GM18868 (cell line): ENCODE measurements around the gene OR5AU1.

ENCODE experiments used
- ATAC-seq: cut with Tn5 transposase; IDR thresholded peaks from one replicate; pipeline ENCODE4 v1.9.1; 2021; ENCODE audit warnings: mild to moderate bottlenecking, moderate library complexity; ENCODE audit not compliant: unreplicated experiment

OR5AU1 gene

DNA sequence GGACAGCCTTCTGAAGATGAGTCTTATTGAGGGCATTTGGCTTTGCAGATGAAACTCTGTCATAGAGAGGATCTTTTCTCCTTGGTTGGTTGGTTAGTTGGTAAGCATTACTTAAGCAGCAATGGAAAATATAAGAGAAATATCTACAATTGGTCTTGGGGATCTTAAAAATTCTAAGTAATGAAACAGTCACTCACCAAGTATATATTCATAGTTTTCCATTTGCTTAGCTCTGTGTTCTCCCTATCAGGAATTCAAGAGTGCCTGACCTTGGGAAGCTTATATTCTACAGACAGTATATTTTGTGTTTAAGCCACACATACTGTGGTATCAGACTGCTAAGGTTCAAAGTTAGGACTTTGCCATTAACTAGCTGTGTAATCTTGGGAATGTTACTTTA is at the start of gene OR5AU1:
Gene OR5AU1 (minus strand): TSS at position 101 of the 400 bp plus-strand sequence. CDS start 191 bp downstream, outside the sequence.
- ATAC-seq, result no peak

DNA sequence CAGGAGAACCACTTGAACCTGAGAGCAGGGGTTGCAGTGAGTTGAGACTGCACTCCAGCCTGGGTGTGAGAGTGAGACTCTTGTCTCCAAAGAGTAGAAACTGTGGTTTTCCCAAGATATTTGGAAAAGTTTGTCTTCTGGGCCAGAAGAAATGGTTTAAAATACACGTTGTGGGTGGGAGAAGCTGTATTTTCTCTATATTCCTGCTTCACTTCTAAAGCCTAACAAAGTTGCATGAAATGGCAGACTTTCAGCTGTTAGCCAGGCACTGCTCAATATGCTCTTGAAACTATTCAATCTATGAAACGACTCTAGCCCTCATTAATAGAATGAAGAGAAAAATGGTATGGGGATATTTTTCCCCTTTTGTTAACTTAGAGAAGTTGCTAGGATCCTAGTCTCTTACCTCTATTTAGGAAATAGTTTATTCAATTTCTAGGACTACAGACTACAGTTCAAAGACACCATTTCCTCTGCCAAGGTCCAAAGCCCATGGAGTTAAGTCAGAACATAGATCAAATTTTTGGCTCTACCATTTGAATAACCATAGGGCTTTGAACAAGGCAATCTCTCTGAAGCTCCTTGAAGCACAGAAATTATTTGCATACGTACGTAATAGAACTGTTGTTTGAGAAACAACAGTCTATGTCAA is 49.3 kb upstream of the OR5AU1 start:
- no peak for ATAC-seq

DNA sequence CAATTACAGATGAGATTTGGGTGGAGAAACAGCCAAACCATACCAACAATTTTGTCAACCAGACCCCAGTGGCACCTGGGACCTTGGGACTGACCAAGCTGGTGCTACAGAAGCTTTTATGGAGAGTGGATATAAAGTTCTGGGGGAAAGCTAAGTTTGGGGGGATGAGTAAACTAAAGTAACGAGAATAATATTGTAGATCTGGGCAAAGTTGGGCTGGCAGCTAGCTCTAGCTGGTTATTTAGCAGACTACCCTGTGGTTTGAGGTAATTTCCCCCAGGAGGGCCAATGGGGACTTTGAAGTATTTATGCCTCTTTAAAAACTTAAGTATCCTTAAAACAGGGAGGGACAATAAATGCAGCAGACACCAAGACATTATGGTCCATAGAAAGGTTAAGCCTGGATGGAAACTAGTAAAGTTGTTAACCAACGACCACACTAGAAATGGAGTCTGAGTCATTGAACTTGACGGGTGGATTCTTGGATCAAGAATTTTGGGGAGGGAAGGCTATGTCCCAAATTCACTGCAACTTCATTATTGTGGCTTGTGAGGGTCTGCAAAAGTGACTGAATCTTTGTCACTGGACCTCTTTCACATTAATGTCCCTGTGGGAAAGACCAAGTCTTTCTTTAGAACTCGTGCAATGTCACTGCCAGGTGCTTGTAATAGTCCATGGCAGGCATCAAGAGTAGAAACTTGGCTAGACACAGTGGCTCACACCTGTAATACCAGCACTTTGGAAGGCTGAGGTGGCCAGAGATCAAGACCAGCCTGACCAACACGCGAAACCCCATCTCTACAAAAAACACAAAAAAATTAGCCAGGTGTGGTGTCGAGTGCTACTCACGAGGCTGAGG is 48.5 kb upstream of the OR5AU1 start:
- ATAC-seq, result no peak

DNA sequence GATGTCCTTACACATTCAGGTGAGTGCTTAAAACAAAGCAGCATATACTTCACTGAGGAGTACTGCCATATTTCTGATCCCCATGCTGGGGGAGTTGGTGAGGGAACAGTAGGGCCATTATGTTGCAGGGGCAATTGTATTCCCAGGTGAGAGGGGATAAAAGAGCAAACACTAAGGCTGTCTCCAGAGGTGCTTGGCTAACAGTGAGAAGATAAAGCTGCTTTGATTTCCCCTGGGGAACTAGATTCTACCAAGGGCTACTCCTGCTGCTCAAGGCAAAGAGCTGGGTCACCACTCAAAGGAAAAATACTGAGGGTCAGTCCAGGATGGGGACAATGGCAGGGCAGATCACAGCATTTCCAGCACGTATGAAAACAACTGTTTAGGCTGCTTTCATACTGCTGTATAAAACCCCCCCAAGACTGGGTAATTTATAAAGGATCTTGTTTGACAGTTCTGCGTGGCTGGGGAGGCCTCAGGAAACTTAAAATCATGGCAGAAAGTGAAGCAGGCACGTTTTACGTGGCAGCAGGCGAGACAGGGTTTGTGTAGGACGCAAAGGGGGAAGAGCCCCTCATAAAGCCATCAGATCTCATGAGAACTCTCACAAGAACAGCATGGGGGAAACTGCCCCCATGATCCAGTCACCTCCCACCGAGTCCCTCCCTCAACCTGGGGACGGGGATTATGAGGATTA is 47.8 kb upstream of the OR5AU1 start:
- ATAC-seq, result no peak

DNA sequence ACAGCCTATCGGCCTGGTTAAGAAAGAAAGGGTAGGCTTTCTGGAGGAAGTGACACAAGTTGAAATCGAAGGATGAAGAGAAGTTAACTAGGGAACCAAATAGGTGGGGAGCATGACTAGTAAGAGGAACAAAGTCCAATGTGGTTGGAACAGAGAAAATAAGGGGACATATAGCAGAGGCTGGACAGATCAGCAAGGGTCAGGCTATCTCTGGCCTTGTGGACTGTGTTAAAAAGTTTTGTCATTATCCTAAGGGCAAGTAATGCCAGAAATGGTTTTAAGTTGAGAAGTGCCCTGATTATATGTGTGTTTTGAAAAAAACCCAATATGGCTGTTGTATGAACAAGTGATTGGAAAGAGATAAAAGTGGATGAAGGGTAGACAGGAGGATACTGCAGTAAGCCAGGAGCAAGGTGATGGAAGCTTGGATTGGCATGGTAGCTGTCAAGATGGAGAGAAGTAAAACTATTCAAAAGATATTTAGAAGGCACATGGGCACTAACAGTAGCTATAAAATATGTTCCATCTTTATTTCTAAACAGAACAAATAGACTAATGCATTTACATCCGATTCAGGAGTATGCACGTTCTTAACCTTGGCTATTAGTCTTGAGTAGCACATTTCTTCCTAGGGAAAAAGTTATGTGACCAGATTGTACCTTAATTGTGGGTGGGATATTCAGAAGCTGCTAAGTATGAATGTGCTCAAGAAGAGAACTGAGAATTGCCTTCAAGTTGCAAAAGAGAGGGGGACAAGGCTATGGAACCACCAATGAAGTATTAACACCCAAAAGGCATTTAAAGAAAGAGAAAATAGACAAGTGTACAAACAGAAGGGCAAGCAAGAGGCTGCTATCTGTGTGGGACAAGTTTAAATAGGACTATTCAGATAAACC is 46.8 kb upstream of the OR5AU1 start:
- no peak for ATAC-seq

DNA sequence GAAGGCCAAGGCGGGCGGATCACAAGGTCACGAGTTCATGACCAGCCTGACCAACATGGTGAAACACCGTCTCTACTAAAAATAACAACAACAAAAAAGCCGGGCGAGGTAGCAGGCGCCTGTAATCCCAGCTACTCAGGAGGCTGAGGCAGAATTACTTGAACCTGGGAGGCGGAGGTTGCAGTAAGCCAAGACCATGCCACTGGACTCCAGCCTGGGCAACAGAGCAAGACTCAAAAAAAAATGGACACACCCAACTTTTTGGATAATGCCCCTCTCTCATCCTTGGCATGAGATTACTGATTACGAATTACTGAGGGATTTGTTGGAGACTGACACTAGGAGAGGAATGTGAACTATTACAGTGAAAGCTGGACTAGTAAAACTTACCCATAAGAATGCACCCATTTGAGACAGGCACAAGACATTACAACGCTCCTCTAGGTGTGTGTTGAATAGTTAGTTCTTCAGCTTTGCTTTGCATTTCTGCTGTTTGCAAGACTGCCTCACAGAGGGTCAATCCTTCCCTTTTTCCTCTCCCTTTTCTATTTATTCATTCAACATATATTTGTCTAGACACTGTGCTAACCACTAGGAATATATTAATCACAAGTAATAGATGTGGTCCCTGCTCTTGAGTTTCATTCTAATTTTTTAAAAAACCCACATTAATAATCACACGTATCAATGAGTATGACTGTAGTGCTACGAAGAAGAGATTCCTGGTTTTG is 46.0 kb upstream of the OR5AU1 start:
- no peak for ATAC-seq

DNA sequence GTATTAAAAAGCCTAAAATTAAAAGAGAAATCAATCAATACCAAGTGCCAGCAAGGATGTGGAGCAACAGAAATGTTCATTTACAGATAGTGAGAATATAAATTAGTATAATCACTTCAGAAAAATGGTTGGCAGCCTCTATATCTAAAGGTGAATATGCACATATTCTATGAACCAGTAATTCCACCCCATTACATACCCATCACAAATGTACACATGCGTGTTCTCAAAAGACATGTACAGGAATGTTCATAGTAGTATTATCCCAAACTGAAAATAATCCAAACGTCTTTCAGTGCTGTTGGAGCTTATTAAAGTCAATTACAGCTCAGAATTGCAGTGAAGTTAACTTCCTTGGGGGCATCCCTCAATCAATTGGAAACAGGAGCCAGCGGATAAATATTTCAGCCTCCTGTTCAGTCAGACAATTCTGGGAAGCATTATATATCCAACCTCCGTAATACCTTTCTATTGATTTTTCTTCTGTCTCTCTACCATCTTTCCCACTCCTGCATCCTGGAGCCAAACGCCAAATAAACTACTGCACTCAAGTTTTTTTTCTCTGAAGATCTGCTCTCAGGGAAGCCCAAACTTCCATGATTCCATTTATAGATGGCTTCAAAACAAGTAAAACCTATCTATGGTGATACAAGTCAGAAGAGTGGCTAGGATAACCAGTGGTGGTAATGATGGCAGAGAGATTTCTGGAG is 45.0 kb upstream of the OR5AU1 start:
- ATAC-seq, result no peak

DNA sequence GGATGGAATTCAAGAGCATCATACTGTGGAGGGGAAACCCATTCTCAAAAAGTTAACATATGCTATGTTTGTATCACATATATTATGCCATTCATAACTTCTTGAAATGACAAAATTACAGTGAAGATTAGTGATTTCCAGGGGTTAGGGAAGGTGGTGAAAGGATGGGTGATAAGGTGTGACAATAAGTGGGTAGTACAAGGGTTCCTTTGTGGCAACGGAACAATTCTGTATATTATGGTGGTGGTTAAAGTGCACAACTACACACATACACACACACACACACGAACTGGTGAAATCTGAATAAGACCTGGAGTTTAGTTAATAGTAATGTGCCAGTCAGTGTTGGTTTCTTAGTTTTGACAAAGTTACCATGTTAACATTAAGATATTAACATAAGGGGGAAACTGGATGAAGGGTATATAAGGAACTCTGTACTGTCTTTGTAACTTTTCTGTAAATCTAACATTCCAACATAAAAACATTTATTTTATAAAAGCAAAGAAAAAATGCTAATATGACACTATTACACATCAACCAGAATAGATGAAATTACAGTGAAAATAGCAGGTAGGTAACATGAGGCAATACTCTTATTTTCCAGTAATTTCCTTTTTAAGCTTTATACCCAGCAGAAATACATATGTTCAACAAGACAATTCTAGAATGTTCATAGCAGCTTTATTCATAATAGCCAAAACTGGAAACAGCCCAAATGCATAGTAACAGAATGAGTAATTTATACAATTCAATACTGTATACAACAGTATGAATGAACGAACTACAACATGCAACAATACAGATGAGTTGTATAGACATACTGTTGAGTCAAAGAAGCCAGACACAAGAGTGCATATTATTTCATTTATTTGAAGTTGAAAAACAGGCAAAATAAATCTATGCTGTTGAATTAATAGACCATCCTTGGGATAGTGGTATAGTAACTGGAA is 44.0 kb upstream of the OR5AU1 start:
- ATAC-seq, result no peak

DNA sequence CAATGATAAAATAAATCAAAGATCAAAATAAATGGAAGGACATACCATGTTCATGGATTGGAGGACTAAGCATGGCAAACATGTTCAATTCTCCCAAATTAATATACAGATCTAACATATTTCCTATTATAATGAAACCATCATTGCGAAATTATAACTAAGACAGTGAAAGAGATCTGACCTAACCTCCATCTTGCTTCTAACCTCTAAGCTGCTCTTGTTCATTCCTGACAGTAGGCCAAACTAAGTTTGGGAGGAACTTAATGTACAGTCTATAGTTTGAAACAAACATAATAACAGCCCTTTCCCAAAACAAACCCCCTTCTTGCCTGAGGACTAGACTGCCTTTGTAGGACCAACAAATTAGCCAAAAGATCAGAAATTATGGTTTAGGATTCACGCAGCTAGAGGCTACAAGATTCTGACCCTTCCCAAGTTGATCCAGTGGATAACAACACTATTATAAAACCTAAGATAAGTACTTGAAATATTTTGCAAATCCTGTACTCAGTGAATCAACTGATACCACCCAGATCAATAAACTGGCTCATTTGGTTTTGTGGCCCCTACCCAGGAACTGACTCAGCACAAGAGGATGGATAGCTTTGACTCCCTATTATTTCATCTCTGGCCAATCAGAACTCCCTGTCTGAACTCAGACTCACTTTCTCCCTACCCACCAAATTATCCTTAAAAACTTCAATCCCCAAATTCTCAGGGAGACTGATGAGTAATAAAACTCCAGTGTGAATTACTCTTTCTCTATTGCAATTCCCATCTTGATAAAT is 41.7 kb upstream of the OR5AU1 start:
- no peak for ATAC-seq

DNA sequence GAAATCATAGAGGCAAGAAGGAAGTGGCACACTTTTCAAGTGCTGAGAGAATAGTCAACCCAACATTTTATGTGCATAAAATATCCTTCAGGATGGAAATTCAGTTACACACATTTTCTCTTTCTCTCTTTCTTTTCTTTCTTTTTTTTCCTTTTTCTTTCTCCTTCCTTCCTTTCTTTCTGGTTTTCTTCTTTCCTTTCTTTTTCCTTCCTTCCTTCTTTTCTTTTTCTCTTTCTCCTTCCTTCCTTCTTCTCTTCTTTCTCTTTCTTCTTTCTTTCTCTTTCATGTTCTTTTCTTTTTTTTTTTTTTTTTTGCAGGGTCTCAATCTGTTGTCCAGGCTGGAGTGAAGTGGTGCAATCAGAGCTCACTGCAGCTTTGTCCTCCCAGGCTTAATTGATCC is 38.7 kb upstream of the OR5AU1 start:
- no peak for ATAC-seq

DNA sequence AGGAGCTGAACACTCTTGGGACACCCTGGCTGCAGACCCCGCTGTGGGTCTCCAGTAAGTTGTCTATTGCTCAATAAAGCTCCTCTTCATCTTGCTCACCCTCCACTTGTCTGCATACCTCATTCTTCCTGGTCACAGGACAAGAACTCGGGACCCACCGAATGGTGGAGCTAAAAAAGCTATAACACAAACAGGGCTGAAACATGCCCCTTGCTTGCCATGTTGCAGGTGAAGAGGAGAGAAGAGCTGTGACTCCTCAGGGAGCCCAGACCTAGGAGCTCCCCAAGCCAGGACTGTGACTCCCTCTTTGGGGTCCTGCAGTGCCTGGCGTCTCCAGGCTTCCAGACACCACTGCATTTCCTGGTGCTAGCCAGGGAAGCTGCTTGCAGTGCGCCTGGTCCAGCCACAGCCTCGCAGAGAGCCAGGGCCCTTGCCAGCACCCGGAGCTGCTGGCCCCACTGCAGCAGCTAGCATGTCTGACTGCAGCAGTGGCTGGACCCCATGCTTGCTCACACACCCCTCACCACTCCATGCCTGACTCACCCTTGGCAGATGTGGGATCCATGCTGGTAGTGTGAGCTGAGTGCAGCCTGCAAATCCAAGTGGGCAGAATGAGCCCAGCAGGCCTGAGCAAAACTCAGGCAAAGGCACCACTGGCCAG is 37.1 kb upstream of the OR5AU1 start:
- no peak for ATAC-seq

DNA sequence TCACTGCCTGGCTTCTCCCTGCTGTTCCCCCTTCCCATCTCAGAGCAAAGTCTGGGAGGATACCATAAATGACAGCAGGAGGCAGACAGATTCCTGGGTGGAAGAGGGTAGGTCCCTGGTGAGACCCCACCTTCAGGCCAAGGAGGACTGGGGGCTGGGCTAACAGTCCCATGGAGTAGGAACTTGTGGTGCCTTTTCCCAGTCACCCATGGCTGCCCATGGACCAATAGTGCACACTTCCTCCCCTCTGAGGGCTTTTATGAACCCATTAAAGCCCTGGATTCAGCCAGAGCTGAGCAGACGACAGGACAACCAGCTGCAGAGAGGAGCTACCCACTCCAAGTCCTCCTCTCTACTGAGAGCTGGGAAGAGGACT is 36.6 kb upstream of the OR5AU1 start:
- no peak for ATAC-seq

DNA sequence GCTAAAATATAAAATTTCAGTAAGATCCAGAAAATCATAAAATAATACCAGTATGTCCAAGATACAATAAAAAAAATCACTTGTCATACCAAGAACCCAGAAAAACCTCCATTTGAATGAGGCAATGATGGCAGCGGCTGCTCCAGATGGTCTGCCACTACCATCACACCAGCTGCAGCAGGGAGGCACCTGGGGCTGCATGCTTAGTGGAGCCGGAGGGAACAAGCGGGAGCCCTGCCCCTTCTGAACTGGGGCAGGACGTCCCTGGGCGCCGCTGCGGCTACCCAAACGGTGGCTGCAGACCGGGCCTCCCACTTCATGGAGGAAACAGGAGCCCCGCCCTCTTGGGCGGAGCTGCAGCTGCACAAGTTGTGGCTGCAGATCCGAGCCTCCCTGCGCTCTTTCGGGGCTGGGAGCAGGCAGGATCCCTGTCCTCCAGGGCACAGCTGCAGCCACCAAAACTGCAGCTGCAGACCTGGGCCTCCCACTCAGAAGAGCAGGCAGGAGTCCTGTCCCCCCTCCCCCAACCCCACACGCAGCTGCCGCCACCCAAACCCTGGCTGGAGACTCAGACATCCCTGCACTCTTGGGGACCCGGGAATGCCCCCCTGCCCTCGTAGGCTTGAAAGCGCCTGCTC is 36.1 kb upstream of the OR5AU1 start:
- ATAC-seq, result peak; percentile 92

DNA sequence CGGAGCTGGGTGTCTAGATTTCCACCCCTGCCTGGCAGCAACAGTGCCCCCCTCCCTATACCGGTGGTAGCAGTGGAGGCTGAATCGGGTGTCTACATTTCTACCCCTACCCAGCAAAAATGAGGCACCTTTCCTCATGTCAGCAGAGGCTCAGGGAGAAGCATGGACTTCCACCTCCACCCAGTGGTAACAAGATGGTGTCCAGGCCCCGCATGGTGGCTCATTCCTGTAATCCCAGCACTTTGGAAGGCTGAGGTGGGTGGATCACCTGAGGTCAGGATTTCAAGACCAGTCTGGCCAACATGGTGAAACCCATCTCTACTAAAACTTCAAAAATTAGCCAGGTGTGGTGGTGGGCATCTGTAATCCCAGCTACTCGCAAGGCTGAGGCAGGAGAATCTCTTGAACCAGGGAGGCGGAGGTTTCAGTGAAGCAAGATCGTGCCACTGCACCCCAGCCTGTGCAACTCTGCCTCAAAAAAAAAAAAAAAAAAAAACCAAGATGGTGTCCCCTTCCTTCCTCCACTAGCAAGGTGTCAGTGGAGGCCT is 35.5 kb upstream of the OR5AU1 start:
- ATAC-seq, result no peak

DNA sequence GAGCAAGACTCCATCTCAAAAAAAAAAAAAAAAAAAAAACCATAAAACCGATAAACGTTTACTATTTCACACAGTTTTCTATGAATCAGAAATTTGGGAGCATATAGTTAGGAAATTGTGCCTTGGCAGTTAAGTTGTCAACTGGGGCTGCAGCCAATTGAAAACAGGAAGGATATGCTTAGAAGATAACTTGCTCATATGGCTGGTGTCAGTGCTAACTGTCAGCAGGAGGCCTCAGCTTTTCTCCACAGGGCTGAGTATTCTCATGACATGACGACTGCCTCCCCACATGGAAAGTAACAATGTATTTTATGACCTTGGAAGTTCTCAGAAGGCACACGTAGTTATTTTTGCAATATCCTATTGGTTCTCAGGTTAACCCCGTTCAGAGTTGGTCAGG is 29.6 kb upstream of the OR5AU1 start:
- ATAC-seq, result no peak

DNA sequence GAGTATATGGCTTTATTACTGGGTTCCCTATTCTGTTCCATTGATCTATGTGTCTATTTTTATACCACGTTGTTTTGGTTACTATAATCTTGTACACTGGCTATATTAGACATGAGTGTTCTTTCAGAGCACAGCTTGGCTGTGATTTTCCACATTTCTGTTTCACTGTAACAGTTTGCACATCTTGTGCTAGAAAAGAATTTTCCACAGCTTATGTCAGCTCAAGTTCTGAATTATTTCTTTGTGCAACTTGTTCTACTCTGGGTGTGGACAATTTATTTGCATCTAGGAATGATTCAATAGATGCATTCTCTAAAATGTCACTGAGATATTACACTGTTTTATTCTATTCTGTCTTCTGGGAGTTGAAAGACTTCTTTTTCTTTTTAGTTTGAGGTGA is 28.4 kb upstream of the OR5AU1 start:
- no peak for ATAC-seq
